PFSK-1 (cell line): ENCODE measurements around the gene TSNAXIP1.

Experiments
- POLR2AphosphoS5 ChIP-seq: IDR thresholded peaks from 2 replicates; pipeline ENCODE4 v1.6.1; 2012; ENCODE audit warnings: low read depth, mild to moderate bottlenecking, control low read depth, low read length, moderate library complexity
- SIN3A ChIP-seq: IDR thresholded peaks from 2 replicates; pipeline ENCODE4 v1.6.1; 2012; ENCODE audit warnings: mild to moderate bottlenecking, low read length, moderate library complexity, borderline replicate concordance; ENCODE audit not compliant: insufficient read depth
- TAF1 ChIP-seq: IDR thresholded peaks from 2 replicates; pipeline ENCODE4 v1.6.1; 2012; ENCODE audit warnings: low read length, control low read depth, borderline replicate concordance; ENCODE audit not compliant: insufficient read depth
- TF ChIP-seq, protein P1 (sequence below), 2 experiments: IDR thresholded peaks; 2 replicates each; pipeline versions ENCODE4 v1.6.1 to v1.8.0; 2011 to 2012; ENCODE audit warnings: low read depth in 2 of 2, low read length in 2 of 2, control low read depth in 1 of 2, inconsistent platforms in 1 of 2, mild to moderate bottlenecking in 1 of 2, moderate library complexity in 1 of 2; ENCODE audit not compliant: insufficient read depth in 1 of 2

DNA sequence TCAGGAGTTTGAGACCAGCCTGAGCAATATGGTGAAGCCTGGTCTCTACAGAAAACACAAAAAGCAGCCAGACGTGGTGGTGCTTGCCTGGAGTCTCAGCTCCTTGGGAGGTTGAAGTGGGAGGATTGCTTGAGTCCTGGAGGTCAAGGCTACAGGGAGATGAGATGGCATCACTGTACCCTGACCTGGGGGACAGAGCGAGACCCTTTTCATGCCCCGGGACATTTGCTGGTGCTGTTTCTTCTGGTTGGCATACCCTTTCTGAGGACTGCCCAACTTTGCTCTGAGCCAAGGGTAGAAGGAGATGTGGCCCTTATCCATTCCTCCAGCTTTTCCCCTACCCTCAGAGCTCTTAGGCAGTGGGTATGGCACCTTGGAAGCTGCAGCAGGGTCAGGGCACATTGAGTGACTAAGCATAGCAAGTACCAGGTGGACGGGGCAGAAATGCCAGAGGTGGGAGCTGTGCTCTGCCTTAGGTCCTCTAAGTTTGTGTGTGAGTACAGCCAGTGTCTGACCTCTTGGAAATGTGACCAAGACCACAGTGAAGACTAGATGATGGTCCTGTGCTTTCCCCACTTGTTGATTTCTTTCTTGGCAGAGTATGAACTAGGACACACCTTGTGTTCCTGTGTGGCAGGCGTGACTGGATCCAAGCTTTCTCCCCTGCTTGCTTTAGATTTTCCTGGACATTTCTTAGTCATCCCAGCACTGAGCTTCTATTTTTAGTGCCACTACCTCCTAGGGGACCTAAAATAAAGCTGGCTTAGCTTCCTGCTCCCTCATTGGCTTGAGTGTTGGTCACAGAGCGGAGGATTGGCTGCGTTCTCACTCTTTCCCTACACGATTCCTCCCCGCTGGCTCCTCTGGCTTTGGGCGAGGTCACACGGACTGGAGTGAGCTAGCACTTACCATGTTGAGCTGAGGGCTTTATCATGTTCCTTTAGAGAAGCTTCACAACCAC is 56.2 kb downstream of the TSNAXIP1 start:
- TF ChIP-seq SIN3A (no peak), POLR2AphosphoS5 (no peak), TAF1 (no peak)
- TF ChIP-seq, protein P1, sequence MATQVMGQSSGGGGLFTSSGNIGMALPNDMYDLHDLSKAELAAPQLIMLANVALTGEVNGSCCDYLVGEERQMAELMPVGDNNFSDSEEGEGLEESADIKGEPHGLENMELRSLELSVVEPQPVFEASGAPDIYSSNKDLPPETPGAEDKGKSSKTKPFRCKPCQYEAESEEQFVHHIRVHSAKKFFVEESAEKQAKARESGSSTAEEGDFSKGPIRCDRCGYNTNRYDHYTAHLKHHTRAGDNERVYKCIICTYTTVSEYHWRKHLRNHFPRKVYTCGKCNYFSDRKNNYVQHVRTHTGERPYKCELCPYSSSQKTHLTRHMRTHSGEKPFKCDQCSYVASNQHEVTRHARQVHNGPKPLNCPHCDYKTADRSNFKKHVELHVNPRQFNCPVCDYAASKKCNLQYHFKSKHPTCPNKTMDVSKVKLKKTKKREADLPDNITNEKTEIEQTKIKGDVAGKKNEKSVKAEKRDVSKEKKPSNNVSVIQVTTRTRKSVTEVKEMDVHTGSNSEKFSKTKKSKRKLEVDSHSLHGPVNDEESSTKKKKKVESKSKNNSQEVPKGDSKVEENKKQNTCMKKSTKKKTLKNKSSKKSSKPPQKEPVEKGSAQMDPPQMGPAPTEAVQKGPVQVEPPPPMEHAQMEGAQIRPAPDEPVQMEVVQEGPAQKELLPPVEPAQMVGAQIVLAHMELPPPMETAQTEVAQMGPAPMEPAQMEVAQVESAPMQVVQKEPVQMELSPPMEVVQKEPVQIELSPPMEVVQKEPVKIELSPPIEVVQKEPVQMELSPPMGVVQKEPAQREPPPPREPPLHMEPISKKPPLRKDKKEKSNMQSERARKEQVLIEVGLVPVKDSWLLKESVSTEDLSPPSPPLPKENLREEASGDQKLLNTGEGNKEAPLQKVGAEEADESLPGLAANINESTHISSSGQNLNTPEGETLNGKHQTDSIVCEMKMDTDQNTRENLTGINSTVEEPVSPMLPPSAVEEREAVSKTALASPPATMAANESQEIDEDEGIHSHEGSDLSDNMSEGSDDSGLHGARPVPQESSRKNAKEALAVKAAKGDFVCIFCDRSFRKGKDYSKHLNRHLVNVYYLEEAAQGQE (IDR thresholded peaks at IDR 0.05; ENCODE audit: insufficient read depth in 1 of 2, low read depth in 2 of 2, low read length in 2 of 2), result no peak
